ENCODE data around the gene GRM2. TPM values are rescaled to one million over a fixed set of nuclear protein-coding genes. Genes with fewer than 3 reads are reported as not detected.

The GRM2 gene
- total RNA-seq, 1 donor from 2014 or later, result 0.49 TPM

DNA sequence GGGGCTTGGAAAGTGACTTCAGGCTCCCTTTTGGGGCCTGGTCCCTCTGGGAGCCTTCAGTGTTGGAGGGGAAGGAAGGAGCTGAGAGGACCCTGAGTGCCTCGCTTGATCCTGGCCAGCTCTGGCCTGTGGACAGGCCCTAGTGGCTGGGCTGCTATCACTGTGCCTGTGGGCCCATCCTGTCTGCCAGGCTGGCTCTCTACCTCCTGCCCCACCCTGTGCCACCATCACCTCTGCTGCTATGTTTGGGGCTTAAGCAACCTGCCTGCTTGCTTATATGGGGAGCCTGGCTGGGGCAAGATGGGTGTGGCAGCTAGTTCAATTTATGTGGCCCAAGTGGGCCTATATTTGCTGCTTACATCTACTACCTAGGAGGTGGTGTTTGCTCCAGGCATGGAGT is 28.7 kb upstream of the GRM2 start:
- Histone ChIP-seq H3K27ac (no peak overlapping the region), H3K4me3 (no peak overlapping the region), H3K36me3 (peaks cover 6% of the 10 kb centered on the region), H3K4me1 (peaks cover 33% of the 10 kb centered on the region), H3K9me3 (no peaks in the 10 kb centered on the region), H3K27me3 (no peaks in the 10 kb centered on the region)
- TF ChIP-seq, protein P1, sequence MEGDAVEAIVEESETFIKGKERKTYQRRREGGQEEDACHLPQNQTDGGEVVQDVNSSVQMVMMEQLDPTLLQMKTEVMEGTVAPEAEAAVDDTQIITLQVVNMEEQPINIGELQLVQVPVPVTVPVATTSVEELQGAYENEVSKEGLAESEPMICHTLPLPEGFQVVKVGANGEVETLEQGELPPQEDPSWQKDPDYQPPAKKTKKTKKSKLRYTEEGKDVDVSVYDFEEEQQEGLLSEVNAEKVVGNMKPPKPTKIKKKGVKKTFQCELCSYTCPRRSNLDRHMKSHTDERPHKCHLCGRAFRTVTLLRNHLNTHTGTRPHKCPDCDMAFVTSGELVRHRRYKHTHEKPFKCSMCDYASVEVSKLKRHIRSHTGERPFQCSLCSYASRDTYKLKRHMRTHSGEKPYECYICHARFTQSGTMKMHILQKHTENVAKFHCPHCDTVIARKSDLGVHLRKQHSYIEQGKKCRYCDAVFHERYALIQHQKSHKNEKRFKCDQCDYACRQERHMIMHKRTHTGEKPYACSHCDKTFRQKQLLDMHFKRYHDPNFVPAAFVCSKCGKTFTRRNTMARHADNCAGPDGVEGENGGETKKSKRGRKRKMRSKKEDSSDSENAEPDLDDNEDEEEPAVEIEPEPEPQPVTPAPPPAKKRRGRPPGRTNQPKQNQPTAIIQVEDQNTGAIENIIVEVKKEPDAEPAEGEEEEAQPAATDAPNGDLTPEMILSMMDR (IDR thresholded peaks at IDR 0.05), result no peak
- intact Hi-C loops (cut with DNase I), result no loop called here
- peak; percentile 34 for DNase-seq
- ATAC-seq, result no peak

DNA sequence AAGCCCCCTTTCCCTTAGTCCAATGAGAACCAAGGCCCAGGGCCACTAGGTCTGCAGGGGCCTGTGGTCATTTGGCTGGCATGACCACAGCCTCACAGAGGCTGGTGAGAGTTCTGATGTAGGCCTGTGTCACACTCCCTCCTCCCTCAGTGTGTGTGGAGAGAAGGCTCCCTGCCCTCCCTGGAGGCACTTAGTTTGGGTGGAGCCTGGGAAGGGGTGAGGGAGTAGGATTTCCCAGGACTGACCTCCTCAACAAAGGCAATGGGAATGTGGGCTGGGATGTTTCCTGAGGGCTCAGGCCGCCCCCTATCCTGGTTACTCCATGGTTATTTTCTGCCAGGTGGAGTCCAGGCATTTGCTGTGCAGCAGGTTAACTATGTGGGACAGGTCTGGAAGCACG is 28.2 kb upstream of the GRM2 start:
- ATAC-seq, result no peak
- no peak for DNase-seq
- Histone ChIP-seq H3K9me3 (no peaks in the 10 kb centered on the region), H3K27me3 (no peaks in the 10 kb centered on the region), H3K27ac (no peak overlapping the region), H3K36me3 (peaks cover 6% of the 10 kb centered on the region), H3K4me3 (no peak overlapping the region), H3K4me1 (peaks cover 29% of the 10 kb centered on the region)
- intact Hi-C loops (cut with DNase I), result no loop called here
- TF ChIP-seq, protein P1 (IDR thresholded peaks at IDR 0.05), result no peak

DNA sequence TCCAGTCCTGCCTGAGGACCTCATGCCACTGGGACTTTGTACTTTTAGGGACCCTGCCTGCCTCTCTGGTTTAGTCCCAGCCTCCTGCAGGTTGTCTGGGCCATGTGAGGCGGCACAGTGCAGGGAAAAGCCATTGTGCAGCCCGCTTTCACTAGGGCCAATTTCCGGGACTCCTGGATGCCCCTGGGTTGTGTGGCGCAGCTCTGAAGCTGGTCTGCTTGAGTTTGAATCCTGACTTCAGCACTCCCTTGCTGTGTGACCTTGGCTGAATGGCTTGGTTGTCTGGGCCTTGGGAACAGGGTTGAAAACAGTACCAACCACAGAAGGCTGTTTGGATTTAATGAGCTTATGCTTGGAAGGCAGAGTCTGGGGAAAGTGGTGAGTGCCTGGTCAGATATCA is 27.6 kb upstream of the GRM2 start:
- ATAC-seq, result no peak

DNA sequence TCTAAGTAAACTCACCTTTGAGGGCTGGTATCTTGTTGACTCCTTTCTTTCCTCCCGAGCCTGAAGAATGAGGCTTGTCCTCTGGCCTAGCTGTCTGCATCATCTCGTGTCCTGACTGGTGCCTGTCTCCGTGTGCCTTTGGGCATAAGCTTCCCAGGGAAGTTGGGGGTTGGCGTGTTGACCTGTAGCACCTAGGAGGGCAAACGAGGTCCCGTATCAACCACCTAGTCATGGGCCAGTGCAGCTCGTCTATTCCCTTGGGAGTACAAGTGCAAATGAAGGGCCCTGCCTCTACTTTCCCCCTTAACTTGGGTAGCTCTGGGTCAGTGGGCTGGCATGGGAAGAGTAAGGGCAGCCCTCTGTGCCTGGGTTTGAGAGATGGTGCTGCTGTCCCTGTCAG is 27.1 kb upstream of the GRM2 start:
- ATAC-seq, result no peak
- intact Hi-C loops (cut with DNase I), result loop anchor here (5.0 kb wide), 1 partner anchor 177 kb away; the partner anchor contains the start of gene DCAF1

More for the DNA sequence above, 27.6 kb upstream of the GRM2 start:
- peaks cover 8% of the 10 kb centered on the region for H3K36me3 ChIP-seq
- TF ChIP-seq, protein P1 (IDR thresholded peaks at IDR 0.05), result no peak
- H3K9me3 ChIP-seq, result no peaks in the 10 kb centered on the region
- H3K27ac ChIP-seq, result no peak overlapping the region
- H3K27me3 ChIP-seq, result no peaks in the 10 kb centered on the region
- peaks cover 31% of the 10 kb centered on the region for H3K4me1 ChIP-seq
- DNase-seq, result no peak
- H3K4me3 ChIP-seq, result no peak overlapping the region
- intact Hi-C loops (cut with DNase I), result no loop called here

DNA sequence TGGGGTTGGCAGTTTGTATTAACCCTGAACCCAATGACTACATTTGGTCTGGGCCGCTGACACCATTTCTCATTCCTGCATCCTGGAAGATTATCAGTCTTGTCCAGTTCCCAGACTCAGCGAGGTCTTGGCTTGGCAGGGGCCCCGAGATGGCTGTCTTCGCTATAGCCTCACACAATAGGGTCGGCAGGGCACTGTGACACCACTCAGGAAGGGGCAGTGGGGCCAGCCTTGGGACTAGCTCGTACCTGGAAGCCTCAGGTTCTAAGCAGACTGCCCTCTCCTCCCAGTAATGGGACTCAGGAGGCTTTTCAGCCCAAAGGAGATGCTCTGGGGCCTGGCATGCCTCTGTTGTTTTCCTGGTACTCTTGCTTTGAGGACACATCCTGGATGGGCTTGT is 26.7 kb upstream of the GRM2 start:
- peak overlapping the region; percentile 66 for H3K27ac ChIP-seq
- intact Hi-C loops (cut with DNase I), result loop anchor here (5.0 kb wide), 1 partner anchor 178 kb away; the partner anchor contains the start of gene DCAF1
- no peaks in the 10 kb centered on the region for H3K9me3 ChIP-seq
- H3K36me3 ChIP-seq, result peaks cover 11% of the 10 kb centered on the region
- H3K4me1 ChIP-seq, result peaks cover 39% of the 10 kb centered on the region
- H3K4me3 ChIP-seq, result no peak overlapping the region
- TF ChIP-seq, protein P1 (IDR thresholded peaks at IDR 0.05), result no peak
- DNase-seq (no peak), ATAC-seq (no peak)
- no peaks in the 10 kb centered on the region for H3K27me3 ChIP-seq

More for the DNA sequence above, 27.1 kb upstream of the GRM2 start:
- H3K27me3 ChIP-seq, result no peaks in the 10 kb centered on the region
- H3K27ac ChIP-seq, result no peak overlapping the region
- H3K4me1 ChIP-seq, result peaks cover 35% of the 10 kb centered on the region
- no peak overlapping the region for H3K4me3 ChIP-seq
- H3K36me3 ChIP-seq, result peaks cover 8% of the 10 kb centered on the region
- DNase-seq, result no peak
- TF ChIP-seq, protein P1 (IDR thresholded peaks at IDR 0.05), result no peak
- no peaks in the 10 kb centered on the region for H3K9me3 ChIP-seq

Data from upper lobe of right lung (tissue), 1 donor.